Activated naive CD8-positive, alpha-beta T cell treated with anti-CD3 and anti-CD28 coated beads for 36 hours (primary cell): ENCODE data around the gene IL17REL. TPM values are rescaled to one million over a fixed set of nuclear protein-coding genes. Genes with fewer than 3 reads are reported as not detected.

Source experiments
- DNase-seq: peaks from one replicate; pipeline ENCODE4 v3.0.0; 2021
- H3K27ac Mint-ChIP-seq: one replicate; pipeline ENCODE4 v1.8.0; 2022; ENCODE audit warnings: mild to moderate bottlenecking, moderate library complexity, mixed read lengths
- H3K27me3 Mint-ChIP-seq: one replicate; pipeline ENCODE4 v1.8.0; 2022; ENCODE audit warnings: mild to moderate bottlenecking, mixed read lengths
- H3K36me3 Mint-ChIP-seq: one replicate; pipeline ENCODE4 v1.8.0; 2021; ENCODE audit warnings: mild to moderate bottlenecking, mixed read lengths
- H3K4me1 Mint-ChIP-seq: one replicate; pipeline ENCODE4 v1.8.0; 2021; ENCODE audit warnings: mixed read lengths
- H3K4me3 Mint-ChIP-seq: one replicate; pipeline ENCODE4 v1.8.0; 2022; ENCODE audit warnings: mild to moderate bottlenecking, moderate library complexity, mixed read lengths
- H3K9me3 Mint-ChIP-seq: one replicate; pipeline ENCODE4 v1.8.0; 2022; ENCODE audit warnings: mixed read lengths
- total RNA-seq, 2 experiments: library from RNA; stranded (reverse); gene quantifications; one replicate each; pipeline ENCODE4 v1.2.3, GENCODE V29; 2021

IL17REL gene
- not detected for total RNA-seq

DNA sequence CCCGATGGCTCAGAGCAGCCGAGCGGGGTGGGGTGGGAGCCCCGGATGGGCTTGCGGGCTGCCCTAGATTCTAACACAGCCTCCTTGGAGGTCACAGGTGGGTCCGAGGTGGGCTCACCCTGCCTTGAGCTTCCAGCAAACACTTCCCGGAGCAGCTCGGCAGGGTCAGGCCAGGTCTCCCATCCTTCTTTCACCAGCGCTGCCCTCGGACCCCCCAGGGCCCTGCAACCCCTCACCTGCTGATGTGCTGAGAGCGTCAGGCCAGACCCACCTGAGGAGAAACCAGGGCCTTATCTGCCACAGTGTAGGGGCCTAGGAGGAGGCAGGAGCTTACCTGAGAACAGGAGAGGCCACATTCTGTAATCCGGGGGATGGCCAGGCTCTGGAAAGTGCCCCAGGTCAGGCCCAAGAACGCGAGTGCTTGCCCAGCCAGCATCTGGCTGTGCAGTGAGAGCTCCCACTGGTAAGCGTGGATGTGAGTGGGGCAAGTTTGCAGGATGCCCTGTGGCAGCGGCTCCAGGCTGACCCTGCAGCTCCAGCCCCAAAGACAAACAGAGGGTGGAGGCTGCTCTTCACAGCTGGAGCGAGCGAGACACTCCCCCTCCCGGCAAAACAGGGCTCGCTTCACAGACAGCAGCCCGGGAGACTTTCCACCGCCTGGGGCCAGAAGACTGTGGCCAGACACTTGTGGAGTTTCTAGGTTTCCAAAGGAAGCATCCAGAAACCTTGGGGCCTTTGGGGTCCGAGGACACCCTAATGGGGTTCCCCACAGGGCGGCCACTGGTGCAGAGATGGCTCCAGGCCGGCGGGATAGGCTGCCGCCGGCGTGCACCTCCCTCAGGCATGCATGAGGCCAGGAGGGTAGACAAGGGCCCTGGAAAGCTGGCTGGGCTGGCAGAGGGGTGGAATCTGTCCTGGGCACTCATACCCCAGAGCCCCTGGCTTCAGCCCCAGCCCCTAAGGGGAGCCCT, at the start of gene IL17REL:
Gene IL17REL (minus strand): TSS at position 555 of the 971 bp plus-strand sequence. CDS start 119 bp downstream, at position 436.
- no peak within 1 kb of the TSS for H3K27ac Mint-ChIP-seq
- peaks cover 20% of the 10 kb centered on the region for H3K27me3 Mint-ChIP-seq
- no peak for DNase-seq
- H3K4me3 Mint-ChIP-seq, result peak within 1 kb of the TSS; percentile 50
- no peaks in the 10 kb centered on the region for H3K36me3 Mint-ChIP-seq
- H3K4me1 Mint-ChIP-seq, result peaks cover 31% of the 10 kb centered on the region
- H3K9me3 Mint-ChIP-seq, result no peaks in the 10 kb centered on the region

DNA sequence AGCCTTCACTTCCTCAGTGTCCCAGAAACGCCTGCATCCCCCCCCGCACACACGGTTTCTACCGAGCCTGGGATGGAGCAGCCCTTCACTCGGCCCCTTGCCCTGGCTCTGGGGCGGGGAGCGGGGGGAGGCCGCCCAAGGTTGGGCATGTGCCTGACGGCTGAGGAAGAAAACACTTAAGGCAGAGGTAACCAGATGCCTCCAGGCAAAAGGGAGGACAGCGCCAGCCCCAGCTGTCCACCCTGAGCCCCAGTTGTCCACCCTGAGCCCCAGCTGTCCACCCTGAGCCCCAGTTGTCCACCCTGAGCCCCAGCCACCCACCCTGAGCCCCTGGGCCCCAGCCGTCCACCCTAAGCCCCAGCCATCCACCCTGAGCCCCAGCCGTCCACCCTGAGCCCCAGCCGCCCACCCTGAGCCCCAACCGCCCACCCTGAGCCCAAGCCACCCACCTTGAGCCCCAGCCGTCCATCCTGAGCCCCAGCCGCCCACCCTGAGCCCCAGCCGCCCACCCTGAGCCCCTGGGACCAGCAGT, 49.3 kb upstream of the IL17REL start:
- no peak overlapping the region for H3K27ac Mint-ChIP-seq
- H3K27me3 Mint-ChIP-seq, result peaks cover 32% of the 10 kb centered on the region
- no peak overlapping the region for H3K4me3 Mint-ChIP-seq
- DNase-seq, result no peak
- H3K9me3 Mint-ChIP-seq, result no peaks in the 10 kb centered on the region
- H3K36me3 Mint-ChIP-seq, result no peaks in the 10 kb centered on the region
- H3K4me1 Mint-ChIP-seq, result no peaks in the 10 kb centered on the region

DNA sequence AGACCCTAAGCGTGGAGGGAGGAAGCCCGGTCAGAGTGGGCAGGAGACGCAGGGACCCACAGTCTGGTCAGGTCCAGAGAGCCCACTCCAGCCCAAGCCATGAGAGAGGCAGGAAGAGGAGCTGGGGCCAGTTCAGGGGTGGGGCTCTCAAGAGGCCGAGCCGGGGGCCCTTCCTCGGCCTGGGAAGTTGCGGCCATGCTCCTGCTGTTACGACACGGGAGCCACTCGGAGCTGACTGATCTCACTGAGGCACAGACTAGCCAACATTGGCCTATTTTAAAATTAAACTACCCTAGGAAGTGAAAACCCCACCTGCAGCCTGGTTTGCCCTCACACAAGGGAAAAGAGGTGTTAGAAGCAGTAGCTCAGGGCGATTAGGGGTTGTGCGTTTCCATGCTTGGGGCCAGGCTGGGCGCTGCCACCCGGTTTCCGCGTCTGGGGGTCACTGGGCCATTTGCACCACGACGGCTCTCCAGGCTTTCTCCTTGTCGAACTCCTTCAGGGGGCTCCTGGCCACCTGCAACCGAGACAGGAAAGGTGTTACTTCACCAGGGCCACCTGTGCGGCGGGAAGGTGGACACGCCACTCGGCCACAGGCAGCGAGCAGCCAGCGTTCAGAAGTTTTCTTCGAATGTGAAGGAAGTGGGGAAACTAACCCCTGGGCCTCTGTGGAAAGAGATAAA, 48.7 kb upstream of the IL17REL start:
- H3K27ac Mint-ChIP-seq, result no peak overlapping the region
- peaks cover 38% of the 10 kb centered on the region for H3K27me3 Mint-ChIP-seq
- no peaks in the 10 kb centered on the region for H3K36me3 Mint-ChIP-seq
- H3K9me3 Mint-ChIP-seq, result no peaks in the 10 kb centered on the region
- no peak for DNase-seq
- H3K4me3 Mint-ChIP-seq, result no peak overlapping the region
- no peaks in the 10 kb centered on the region for H3K4me1 Mint-ChIP-seq

DNA sequence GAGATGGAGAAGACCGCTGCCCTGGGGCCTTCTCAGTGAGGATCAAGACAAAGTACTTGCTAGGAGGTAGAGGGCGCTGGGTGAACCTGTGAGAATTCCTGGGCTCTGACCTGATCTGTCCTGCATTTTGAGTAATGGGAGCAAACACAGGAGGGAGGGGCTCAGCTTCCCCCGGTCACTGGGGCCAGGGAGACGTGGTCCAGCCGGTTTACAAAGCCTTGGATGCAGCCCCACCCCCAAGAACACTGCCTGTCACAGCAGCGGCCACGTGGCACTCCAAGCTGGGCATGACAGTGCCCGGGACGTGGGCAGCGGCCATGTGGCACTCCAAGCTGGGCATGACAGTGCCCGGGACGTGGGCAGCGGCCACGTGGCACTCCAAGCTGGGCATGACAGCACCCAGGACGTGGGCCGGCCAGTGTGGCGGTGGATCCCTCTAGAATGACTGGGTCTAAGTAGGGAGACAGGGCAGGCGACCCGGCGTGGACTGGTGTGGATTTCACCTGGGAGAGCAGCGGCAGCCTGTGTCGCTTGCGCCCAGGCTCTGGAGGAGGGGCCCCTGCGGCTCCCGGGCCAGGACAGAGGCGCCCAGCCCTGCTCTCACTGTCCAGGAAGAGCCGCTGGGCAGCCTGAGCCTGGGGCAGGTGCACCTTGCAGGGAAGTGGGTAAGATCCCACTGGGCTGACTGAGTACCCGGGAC, 48.0 kb upstream of the IL17REL start:
- H3K4me3 Mint-ChIP-seq, result no peak overlapping the region
- H3K27me3 Mint-ChIP-seq, result peaks cover 45% of the 10 kb centered on the region
- no peak overlapping the region for H3K27ac Mint-ChIP-seq
- no peaks in the 10 kb centered on the region for H3K36me3 Mint-ChIP-seq
- H3K4me1 Mint-ChIP-seq, result no peaks in the 10 kb centered on the region
- no peaks in the 10 kb centered on the region for H3K9me3 Mint-ChIP-seq
- DNase-seq, result no peak

DNA sequence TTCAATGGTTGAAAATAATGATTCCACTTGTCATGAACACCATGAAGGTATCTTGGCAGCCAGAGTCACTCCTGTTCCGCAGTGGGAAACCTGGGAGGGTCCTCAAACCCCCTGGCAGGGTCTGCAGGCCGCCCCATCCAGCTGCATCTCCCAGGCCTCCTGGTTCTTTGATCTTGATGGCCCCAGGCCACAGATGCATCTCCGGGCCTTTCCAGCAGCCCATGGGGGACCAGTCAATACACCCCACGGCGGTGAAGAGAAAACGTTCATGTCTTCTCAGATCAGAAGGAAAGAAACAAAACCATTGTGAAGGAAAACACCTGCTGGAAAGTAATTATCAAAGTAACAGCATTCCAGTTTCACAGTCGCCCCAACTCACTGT, 47.3 kb upstream of the IL17REL start:
- Mint-ChIP-seq H3K4me1 (no peaks in the 10 kb centered on the region), H3K27ac (no peak overlapping the region), H3K36me3 (no peaks in the 10 kb centered on the region), H3K27me3 (peaks cover 50% of the 10 kb centered on the region), H3K9me3 (no peaks in the 10 kb centered on the region), H3K4me3 (no peak overlapping the region)
- DNase-seq, result no peak

DNA sequence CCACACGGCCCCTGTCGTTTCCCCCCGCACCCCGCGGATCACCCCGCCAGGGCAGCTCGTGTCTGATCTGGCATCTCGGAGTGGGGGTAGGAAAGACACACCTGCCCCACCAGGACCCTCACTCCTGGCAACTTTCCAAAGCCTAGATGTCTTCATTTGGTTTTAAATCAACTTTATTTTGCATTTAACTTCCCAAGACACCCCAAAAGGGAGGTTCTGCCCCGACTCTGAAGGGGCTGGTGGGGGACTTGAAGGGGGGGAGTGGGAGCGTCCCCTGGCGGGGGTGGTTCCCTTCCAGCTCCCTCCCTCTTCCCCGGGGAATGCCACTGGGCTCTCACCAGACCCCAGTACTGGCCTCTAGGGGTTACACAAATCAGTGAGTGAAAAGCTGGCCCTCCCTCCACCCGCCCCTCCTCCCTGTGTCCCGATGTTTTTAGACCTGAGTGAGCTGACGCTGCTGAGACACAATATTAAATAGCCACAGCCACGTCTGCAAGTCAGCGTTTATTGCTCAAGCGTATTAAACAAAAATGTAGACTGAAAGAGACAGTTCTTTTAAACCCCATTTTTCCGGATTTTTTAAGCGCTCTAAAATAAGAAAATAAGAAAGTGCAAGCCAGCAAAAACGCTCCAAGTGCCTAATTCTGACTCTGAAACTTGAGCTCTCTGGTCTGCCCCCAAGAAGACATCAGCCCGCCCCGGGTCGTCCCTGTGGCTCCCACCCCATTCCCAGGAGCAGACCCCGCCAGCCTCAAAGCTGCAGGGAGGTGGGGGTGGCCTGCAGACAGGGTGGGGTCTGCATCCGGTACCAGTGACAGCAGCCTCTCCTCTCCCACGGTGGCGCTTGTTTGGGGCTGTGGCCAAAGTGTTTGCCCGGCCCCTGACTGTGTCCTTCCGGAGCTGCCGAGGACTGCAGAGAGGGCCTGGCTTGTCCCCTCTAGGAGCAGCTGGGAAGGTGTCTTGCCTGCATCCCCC, 46.6 kb upstream of the IL17REL start:
- no peak overlapping the region for H3K27ac Mint-ChIP-seq

DNA sequence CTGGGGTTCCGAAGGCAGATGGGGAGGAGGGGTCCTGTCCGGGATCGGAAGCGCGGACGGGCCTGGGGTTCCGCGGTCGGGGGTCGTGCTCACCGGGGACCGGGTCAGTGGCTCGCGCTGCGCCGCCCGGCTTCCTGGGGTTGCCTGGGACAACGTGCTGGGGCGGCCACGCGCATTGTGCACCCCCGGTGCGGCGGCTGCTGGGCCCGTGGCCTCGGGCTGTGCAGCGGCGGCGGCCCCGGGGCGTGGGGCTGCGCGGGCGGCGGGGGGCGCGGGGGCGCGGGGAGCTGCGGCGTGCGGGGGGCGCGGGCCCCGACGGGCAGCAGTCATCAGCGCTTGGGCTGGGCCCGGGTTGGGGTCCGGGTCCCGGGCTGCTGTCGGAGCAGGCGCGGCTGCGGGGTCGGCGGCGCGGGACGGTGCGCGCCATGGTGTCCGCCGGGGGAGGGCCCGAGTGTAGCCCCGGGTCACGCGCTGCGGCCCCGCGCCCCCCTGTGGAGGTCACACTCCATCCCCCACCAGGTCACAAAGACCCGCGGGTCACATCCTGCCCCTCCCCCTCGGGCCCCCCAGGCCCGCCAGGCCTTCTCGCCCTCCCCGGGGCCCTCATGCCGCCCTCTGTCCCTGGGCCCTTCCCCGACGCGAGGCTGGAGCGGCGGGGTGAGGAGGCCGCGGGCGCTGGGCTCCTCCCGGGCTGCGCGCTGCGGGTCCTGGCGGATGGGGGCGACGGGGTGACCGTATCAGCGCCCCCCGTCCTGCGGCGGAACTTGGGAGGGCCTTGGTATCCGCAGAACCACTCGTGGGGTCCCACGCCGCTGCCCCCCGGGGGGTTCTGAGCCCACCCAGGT, 45.7 kb upstream of the IL17REL start, which contains the start of gene TTLL8:
Gene TTLL8 (minus strand): TSS at position 238 of the 845 bp plus-strand sequence.
- H3K4me3 Mint-ChIP-seq, result peak within 1 kb of the TSS; percentile 18
- peaks cover 62% of the 10 kb centered on the region for H3K27me3 Mint-ChIP-seq
- no peaks in the 10 kb centered on the region for H3K4me1 Mint-ChIP-seq
- no peak within 1 kb of the TSS for H3K27ac Mint-ChIP-seq
- H3K36me3 Mint-ChIP-seq, result peaks cover 1% of the 10 kb centered on the region
- no peak for DNase-seq
- peaks cover under 1% of the 10 kb centered on the region for H3K9me3 Mint-ChIP-seq

More for the DNA sequence above, 46.6 kb upstream of the IL17REL start:
- Mint-ChIP-seq H3K4me3 (peak overlapping the region; percentile 18), H3K9me3 (no peaks in the 10 kb centered on the region), H3K4me1 (no peaks in the 10 kb centered on the region), H3K27me3 (peaks cover 55% of the 10 kb centered on the region), H3K36me3 (no peaks in the 10 kb centered on the region)
- no peak for DNase-seq

DNA sequence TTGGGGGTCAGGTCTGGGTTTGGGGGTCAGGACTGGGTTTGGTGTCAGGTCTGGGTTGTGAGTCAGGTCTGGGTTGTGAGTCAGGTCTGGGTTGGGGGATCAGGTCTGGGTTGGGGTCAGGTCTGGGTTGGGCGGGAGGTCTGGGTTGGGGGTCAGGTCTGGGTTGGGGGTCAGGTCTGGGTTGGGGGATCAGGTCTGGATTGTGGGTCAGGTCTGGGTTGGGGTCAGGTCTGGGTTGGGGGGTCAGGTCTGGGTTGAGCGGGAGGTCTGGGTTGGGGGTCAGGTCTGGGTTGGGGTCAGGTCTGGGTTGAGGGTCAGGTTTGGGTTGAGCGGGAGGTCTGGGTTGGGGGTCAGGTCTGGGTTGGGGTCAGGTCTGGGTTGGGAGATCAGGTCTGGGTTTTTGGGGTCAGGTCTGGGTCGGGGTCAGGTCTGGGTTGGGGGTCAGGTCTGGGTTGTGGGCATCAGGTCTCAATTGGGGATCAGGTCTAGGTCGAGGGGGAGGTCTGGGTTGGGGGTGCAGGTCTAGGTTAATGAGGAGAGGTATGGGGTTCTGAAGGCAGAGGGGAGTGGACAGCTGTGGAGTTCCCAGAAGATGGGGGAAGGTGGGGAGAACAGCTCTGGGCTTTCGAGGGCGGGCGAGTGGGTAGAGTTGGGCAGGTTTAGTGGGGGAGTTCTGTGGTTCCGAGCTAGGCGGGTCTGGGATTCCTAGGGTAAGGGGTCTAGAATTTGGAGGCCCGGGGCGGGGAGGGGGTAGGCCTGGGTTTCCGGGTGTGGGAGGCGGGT, 44.9 kb upstream of the IL17REL start:
- Mint-ChIP-seq H3K4me1 (no peaks in the 10 kb centered on the region), H3K27ac (no peak overlapping the region), H3K36me3 (peaks cover 1% of the 10 kb centered on the region), H3K9me3 (peaks cover 4% of the 10 kb centered on the region), H3K4me3 (no peak overlapping the region), H3K27me3 (peaks cover 62% of the 10 kb centered on the region)
- DNase-seq, result no peak

DNA sequence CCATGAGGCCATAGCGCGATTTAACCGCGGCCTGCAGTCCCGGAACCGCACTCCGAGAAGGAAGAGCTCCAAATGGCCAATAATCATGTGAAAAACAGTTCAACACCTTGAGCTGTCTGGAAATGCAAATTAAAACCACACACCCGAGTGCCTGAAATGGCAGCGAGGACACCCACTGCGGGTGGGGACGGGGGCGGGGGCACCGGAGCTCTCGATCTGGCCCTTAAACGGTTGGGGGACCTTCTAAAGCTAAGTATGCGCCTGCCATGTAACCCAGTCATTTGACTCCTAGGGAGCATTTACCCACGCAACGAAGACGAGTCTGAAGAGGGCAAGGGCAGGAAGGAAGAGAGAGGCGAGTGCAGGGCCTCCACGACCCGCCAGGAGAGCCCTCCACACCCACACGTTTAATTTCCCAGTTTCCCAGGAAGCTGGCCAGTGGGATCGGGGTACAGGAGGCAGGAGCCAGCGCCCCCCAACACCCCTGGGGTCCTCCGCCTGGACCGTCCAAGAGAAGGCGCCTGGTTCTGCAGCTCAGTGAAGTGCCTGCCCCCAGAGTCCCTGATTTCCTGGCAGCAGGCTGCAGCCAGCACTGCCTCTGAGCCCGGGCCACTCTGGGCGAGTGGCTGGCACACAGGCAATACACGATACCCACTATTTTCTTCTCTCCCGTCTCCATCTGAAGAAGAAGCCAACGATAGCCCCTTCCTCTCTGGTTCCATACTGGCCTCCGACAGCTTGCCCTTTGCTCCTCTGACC, 43.8 kb upstream of the IL17REL start:
- Mint-ChIP-seq H3K4me3 (no peak overlapping the region), H3K27ac (no peak overlapping the region), H3K36me3 (peaks cover 1% of the 10 kb centered on the region), H3K4me1 (no peaks in the 10 kb centered on the region), H3K9me3 (peaks cover 4% of the 10 kb centered on the region), H3K27me3 (peaks cover 65% of the 10 kb centered on the region)
- no peak for DNase-seq

DNA sequence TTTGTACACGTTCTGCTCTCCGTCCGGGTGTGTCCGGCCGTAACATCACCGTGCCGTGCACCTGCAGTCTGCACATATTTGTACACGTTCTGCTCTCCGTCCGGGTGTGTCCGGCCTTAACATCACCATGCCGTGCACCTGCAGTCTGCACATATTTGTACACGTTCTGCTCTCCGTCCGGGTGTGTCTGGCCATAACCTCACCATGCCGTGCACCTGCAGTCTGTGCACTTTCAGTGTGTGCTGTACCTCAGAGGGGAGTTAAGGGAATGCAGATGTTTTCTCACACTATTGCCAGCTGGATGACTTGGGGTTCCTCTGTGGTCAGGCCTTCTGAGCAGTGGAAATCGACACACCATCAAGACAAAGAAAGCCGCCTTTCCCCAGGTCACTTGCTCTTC, 41.3 kb upstream of the IL17REL start:
- DNase-seq, result no peak
- Mint-ChIP-seq H3K27ac (no peak overlapping the region), H3K36me3 (peaks cover 1% of the 10 kb centered on the region), H3K4me3 (no peak overlapping the region), H3K27me3 (peaks cover 47% of the 10 kb centered on the region), H3K9me3 (peaks cover 4% of the 10 kb centered on the region), H3K4me1 (no peaks in the 10 kb centered on the region)

DNA sequence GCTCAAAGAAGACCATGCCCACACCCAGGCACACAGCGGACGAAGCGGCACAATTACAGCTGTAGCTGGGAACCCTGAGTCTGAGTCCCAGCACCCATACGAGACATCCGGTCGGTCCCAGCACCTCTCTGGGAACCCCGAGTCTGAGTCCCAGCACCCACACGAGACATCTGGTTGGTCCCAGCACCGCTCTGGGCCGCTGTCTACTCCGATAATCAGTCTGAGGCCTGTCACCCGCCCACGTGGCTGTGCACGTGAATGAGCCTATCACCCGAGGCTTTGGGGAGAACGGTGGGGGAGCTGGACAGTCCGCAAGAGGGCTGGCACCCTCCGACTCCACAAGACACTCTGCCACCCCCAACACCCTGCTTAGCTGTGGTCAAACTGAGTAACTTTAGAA, 39.4 kb upstream of the IL17REL start:
- Mint-ChIP-seq H3K4me3 (no peak overlapping the region), H3K4me1 (no peaks in the 10 kb centered on the region), H3K27me3 (peaks cover 34% of the 10 kb centered on the region), H3K36me3 (peaks cover 1% of the 10 kb centered on the region), H3K27ac (no peak overlapping the region), H3K9me3 (peaks cover 4% of the 10 kb centered on the region)
- no peak for DNase-seq
